DMS114 treated with DMSO at 0.1 percent for 48 hours (cell line): ENCODE measurements around the gene SCLT1.
"Not testable (repeated sequence)": the region's sequence is repeated elsewhere in the genome, so short reads cannot be mapped to it uniquely, and the experiment has no call there.

Source experiments
- DNase-seq: peaks from one replicate; lab custom pipeline; 2025; ENCODE audit not compliant: unreplicated experiment; lab: John Stamatoyannopoulos, UW

The SCLT1 gene

DNA sequence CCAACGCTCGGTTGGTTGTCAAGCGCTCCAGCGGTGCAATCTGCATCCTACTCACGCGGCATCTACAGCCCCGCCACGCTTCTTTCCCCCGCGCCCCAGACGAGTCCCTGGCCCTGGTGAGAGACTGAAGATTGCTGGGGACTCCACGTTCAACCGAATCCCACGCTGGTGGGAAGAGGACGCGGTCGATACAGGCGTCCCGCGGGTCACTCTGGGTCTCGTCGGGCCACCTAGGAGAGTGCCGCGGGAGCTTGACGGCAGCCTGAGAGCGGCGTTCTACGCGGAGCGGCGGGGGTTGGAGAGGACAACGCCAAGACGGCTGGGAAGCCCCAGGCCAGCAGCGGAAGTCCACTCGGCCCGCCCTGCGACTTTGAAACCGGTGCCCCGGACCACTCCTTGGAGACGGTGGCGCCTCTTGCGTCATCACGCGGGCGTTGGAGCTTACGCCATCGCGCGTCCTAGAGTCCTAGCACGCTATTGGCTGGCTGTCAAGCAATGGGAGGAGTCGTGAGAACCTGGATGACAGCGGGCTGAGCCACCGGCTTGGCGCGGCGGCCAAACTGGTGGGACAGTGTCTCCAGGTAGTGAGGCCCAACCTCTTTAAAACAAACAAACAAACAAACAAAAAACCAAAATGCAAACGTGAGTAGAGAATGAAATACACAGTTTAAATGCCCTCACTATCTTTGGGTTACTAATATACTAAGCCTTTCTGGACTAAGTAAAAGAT lies at the start of gene SCLT1:
SCLT1 (minus strand) TSS at position 349 of the 730 bp plus-strand sequence. CDS start 436 bp downstream, outside the sequence.
- DNase-seq, result peak; percentile 85

DNA sequence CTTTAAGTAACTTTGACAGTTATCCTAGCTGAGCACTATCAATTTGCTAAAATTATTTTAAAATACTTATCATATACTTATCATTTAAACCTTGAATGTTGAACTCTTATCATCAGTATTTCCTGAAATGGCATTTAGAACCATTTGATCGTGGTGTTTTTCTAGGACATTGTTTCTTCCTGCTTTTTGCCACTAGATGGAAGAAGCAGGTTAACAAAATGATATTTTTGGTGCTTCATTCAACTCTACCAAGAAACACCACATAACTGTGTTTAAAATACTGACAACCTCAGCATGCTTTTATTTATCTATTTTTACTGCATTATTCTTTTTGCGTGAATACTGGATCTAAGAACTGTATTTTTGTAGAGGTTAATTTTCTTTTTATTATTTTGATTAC lies 47.2 kb upstream of the SCLT1 start:
- no peak for DNase-seq

DNA sequence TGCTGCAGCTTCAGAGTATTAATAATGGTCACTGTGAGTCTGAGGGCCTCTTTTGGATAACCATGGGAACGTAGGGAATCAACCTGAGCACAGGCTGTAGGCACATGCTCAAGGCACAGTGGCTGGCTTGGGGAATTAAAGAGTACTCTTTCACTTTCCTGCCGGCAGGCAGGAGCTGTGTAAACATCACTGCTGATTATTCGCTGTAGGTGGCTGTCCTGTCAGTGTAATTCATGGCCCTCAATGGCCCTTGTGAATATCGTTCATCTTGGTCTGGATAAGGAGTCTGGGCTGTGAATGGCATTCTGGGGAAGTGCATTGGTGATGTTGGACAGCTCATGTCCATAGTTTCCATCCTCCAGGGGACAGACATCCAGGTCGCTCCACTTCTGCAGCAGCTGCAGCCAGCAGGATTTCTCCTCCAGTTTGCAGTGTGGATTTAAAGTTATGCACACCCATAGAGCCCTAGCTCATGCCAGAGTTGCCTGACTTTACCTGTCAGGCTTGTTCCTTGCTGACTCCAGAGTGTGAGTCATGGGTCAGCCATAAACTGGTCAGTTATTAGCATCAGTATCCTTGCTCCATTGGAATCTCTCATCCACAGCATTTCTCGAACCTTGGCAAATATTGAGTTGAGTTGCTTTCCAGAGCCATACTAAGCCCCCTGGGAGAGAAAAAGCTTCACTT lies 45.6 kb upstream of the SCLT1 start:
- no peak for DNase-seq

- no peak for DNase-seq
Observed at GRCh38 chr4:129136433-129136832, 43.1 kb upstream of the SCLT1 start.

DNA sequence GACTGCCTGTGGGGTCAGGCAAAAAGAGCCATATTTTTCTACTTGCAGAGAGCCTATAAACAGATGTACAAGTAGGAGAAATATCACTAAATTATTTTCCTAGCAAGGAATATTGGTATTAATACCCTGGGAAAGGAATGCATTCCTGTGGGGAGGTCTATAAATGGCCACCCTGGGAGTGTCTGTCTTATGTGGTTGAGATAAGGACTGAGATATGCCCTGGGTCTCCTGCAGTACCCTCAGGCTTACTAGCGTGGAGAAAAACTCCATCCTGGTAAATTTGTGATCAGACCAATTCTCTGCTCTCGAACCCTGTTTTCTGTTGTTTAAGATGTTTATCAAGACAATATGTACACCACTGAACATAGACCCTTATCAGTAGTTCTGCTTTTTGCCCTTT lies 38.0 kb upstream of the SCLT1 start:
- no peak for DNase-seq

- DNase-seq, result no peak
Observed at GRCh38 chr4:129129143-129129542, 35.8 kb upstream of the SCLT1 start.

- DNase-seq, result not testable (repeated sequence)
Observed at GRCh38 chr4:129126614-129127013, 33.3 kb upstream of the SCLT1 start.

DNA sequence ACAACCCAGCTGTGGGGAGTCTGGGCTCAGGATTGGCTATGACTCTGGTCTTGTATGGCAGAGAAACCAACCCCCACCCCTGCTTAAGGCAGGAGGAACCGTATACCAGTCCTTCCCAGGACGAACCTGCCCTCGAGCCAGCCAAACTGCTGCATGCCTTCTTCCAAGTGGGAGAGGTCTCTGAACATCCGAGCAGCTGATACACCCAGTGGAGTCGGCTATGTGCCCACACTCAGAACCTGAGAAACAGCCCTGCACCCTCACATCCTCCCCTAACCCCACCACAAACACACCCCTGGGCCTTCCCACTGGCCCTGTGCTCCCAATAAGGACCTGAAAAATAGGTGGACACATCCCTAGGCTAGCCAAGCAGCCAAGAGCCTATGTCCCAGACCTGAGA lies 24.4 kb upstream of the SCLT1 start:
- DNase-seq, result no peak

DNA sequence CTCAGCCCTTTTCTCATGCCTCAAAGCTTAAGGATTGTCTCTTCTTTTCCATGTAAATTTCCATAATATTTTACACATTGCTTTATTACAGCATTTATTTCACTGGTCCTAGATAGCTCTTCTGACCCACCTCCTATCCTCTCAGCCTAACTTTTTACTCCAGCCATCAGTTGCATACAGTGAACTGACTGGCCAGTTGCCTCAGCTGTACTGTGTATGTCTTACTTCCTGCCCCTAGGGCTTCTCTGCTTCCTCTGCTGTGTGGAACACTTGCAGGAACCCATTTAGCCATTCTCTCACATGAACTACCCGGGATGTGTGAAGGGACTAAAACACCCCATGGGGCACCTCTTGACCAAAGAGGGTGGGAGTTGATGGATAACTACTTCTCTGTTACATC lies 20.6 kb upstream of the SCLT1 start:
- no peak for DNase-seq

DNA sequence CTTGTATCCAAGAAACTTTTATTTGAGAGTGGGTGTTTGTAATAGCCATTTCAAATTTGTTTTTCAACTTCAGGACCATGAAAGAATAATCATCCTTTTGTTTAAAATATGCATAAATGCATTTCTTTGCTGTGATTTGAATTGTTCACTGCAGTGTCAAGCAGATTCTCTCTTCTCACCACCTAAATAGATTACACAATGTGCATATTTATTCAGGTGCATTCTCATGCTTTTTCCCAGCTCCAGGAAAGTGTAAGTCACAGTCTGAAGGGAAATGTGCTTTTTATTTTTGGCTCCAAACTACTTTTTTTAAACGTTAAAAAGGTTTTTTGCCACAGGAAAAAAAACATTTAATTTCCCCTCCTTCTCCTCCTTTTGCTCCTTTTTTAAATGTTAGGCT lies 20.1 kb upstream of the SCLT1 start:
- no peak for DNase-seq

GRCh38 chr4:129111919-129112318 lies 18.6 kb upstream of the SCLT1 start:
- no peak for DNase-seq

- no peak for DNase-seq
Observed at GRCh38 chr4:129110931-129111330, 17.6 kb upstream of the SCLT1 start.

DNA sequence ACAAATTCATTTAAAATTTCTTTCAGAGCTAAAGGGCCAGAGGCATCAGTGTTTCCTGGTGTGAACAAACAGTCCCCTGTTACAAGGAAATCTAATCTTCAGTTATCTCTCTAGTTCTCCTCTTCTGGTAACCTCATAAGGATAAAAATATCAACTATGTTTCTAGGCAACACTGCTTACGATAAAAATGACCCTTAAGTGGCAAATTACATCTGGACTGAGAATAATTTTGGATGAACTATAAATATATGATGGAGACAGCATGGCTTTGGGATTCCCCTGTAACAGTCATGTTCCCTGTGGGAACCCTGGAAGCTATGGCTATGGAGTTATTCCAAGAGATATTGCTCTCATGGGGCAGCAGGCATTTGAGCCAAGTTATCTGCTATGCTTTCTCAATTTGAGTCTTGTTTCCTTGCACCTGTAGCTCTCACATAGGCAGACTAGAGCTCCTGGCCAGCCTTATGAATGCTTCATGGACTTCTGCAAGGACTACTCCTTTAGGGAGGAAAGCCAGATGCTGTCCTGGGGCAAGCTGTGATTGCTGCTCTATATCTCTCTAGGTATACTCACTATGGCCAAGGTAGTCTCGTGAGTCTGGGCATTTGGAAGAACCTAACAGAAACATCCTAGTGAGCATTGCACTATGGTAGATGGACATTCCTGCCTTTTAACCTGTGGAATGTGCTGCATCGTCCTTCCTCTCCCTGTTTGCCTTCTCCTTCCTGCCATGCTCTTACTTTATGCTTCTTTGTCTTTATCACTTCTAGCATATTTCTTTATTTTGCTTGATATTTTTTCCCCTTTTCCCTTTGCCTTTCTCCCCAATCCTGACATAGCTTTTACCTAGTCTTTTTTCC lies 16.9 kb upstream of the SCLT1 start:
- DNase-seq, result no peak

DNA sequence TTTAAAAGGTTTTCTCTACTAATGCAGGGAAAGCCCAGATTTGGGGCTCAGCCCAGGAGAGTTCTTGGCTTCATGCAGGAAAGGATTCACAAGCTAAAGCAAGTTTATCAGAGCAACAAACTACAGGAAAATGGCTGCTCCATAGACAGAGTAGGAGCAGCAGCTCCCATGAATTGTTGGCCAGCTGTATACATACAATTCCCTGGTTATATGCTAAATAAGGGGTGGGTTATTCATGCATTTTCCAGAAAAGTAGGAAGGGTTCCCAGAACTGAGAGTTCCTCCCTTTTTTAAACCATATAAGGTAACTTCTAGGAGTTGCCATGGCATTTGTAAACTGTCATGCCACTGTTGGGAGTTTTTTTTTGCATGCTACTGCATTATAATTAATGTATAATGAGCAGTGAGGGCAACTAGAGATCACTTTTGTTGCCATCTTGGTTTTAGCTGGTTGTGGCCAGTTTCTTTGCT lies 5.2 kb upstream of the SCLT1 start:
- no peak for DNase-seq

GRCh38 chr4:129095811-129096454 lies 2.6 kb upstream of the SCLT1 start, which contains the start of gene C4orf33:
Gene C4orf33, plus strand, starts transcription at chr4:129096152. Its CDS starts 6,459 bp downstream, at chr4:129102611.
- peak; percentile 39 for DNase-seq

DNA sequence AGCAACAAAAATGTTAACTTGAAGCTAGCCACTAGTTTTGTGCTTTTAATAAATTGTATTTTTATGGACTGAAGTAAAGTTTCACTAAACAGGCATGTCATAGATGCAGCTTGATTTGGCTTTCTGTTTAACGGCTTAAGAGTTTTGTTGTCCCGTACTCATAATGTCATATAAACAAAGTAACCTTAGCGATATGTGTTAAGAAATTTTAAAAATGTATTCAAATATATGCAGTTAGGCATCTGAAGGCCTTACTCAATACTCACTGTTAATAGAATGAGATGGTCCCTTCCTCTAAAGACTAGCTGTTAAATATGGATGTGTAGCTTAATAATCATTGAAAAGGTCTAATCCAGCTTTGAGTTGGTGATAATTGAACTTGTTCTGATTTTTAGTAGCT lies 1.0 kb upstream of the SCLT1 start:
- DNase-seq, result no peak

DNA sequence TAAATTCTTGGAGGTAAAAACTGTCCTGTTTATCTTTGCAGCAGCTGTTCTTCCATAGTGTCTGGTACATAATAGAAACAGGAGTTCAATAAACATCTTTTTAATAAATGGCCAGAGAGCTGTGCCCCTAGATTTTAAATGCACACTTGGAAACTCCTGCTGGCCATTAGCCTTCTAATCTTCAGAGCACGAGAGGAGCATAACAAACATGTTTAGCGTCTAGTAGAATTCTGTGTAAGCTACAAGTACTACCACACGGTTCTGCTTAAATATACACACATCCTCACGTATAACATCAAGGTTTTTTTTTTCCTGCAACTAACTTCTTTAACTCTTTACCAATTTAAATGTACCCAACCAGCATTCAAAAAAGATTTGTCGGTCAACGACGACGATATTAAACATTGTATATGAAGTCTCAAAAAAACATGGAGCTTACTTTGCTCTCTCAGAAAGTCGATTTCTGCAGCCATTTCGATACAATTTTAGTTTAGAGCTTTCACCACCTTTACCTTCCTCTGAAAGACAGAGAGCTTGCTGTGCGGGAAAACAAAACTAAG lies 628 bp downstream of the SCLT1 start:
- DNase-seq, result no peak

DNA sequence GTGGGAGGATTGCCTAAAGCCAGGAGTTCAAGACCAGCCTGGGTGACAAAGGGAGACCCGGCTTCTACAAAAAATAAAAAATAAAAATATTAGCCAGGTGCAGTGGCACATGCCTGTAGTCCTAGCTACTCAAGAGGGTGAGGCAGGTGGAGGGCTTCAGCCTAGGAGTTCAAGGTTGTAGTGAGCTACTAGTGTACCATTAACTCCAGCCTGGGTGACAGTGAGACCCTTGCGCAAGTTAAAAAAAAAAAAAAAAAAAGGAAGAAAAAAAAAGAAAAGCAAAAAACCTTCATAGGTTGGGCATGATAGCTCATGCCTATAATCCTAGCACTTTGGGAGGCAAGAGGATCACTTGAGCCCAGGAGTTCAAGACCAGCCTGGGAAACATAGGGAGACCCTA lies 5.8 kb downstream of the SCLT1 start:
- DNase-seq, result no peak

- no peak for DNase-seq
Observed at GRCh38 chr4:129085472-129085871, 7.9 kb downstream of the SCLT1 start.

- DNase-seq, result no peak
Observed at GRCh38 chr4:129082302-129082701, 11.0 kb downstream of the SCLT1 start.

DNA sequence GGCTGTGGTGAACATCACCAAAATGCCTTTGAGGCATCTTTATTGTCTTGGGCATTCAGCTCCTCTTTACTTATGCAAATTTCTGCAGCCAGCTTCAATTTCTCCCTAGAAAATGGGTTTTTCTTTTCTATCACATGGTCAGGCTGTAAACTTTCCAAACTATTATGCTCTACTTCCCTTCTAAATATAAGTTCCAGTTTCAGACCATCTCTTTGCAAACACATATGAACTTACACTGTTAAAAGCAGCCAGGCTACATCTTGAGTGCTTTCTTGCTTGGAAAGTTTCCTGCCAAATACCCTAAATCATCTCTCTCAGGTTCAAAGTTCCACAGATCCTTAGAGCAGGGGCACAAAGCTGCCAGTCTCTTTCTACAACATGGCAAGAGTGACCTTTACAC lies 13.2 kb downstream of the SCLT1 start:
- no peak for DNase-seq
